Stimulated activated CD8-positive, alpha-beta memory T cell treated with anti-CD3 and anti-CD28 coated beads, Interleukin-12 subunit alpha, Interleukin-12 subunit beta, amount 100 ng/mL, for 4 hours (primary cell): ENCODE results near the gene RAB36.
A peak's percentile ranks its signal among the peaks of the same experiment; 100 is the strongest.
"Not testable (repeated sequence)": the region's sequence is repeated elsewhere in the genome, so short reads cannot be mapped to it uniquely, and the experiment has no call there.

Source experiments
- DNase-seq: peaks from one replicate; pipeline ENCODE4 v3.0.0-alpha.2; 2020; ENCODE audit warnings: low read depth

The RAB36 gene

DNA sequence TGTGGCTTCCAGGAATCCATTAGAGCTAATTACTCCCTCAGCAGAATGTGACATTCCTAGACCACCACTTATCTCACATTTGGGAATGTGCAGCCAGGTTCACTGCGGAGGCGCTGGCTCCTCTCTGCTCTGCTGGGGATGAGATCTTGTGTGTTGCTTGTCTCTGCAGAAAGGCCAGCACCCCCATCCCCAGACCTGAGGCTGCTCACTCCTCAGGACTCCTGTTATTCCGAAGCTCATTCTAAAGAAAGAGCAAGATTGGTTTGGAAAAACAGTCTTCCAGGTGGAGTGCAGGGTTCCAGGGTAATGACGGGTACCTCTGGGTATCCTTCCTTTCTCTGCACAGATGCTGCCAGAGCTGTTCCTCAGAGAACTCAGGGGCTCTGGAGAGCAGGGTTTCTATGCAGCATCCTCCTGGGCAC, 24.3 kb upstream of the RAB36 start:
- no peak for DNase-seq

GRCh38 chr22:23121424-23121823, 23.9 kb upstream of the RAB36 start:
- DNase-seq: no peak

DNA sequence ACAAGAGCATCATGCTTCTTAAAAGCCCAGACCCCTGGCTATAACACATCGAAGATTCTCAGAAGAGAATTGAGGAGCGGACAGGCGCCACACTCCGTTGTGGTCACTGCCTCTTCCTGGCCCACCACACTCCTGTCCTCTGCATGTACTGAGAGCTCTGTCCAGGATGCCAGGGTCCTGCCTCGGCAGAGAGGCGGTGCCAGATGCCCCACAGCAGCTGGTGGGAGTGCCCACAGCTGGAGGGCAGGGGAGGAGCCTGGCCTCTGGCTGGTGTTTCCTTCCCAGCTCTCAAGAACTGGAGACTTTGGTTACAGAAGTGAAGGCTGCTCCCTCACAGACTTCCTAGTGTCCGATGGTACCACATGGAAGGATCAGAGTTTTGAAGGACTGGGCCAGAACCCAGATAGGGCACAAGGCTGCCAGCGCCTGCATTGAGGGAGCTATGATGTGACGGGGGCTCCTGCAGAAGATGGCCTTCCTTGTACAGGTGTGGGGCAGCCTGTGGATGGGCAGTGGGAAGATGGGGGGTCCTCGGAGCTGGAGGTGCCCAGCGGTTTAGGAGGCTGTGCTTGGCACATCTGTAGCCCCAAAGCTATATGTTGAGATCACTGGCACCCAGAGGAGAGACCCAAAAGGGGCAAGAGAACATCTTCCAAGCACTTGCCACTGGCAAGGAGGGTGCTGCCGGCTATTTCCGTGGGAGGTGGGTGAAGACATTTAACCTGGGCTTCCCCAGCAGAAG, 22.9 kb upstream of the RAB36 start:
- no peak for DNase-seq

- no peak for DNase-seq
These were observed 22.1 kb upstream of the RAB36 start for GRCh38 chr22:23122992-23123803.

- no peak for DNase-seq
These were observed 21.4 kb upstream of the RAB36 start for GRCh38 chr22:23123804-23124254.

- no peak for DNase-seq
These were observed 20.4 kb upstream of the RAB36 start for GRCh38 chr22:23124611-23125511.

DNA sequence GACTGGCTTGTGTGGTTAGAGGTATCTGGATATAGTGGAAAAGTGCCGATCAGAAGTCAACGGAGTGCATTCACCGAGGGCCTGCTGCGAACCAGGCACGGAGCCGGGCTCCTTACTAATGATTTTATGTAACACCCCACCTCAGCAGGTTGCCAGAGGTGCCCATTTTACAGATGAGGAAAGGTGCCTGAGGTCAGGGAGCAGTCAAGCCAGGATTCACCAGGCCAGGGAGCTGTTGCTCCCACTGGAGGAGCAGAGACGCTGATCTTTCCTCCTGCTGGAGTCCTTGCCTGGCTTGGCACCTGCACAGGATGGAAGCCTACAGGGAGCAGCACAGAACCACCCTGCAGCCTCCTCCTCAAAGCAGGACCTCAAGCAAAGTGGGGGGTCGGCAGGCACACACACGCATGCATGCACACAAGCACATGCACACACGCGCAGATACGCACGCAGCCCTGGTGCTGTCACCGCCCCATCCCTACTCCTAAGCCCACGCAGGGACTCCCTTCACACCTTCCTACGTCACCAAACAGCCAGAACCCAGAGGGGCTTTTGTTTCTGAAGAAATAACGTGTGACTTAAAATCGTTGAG, 19.7 kb upstream of the RAB36 start:
- DNase-seq: no peak

GRCh38 chr22:23126165-23127054, 18.9 kb upstream of the RAB36 start:
- no peak for DNase-seq

- no peak for DNase-seq
These were observed 18.1 kb upstream of the RAB36 start for GRCh38 chr22:23127055-23127756.

DNA sequence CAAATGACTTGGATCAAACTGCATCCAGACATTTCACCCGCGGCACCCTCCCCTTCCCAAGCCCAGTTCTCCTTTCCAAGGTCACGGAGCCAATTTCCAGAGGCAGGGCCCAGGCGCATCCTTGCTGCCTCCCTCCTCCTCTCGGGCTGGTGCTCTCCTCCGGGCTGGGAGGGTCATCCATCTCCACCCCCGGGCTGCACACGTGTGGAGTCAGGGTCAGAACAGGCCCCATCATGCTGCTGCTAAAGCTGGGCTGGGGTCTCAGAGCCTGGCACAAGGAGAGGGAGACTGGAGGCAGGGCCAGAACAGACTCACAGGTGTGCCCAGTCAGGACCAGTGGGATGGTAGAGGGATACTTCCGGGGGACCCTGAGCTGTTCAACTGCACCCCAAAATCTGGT, 17.5 kb upstream of the RAB36 start:
- no peak for DNase-seq

GRCh38 chr22:23128269-23129108, 16.8 kb upstream of the RAB36 start:
- peak; percentile 43 for DNase-seq

- no peak for DNase-seq
These were observed 16.1 kb upstream of the RAB36 start for GRCh38 chr22:23129149-23129548.

DNA sequence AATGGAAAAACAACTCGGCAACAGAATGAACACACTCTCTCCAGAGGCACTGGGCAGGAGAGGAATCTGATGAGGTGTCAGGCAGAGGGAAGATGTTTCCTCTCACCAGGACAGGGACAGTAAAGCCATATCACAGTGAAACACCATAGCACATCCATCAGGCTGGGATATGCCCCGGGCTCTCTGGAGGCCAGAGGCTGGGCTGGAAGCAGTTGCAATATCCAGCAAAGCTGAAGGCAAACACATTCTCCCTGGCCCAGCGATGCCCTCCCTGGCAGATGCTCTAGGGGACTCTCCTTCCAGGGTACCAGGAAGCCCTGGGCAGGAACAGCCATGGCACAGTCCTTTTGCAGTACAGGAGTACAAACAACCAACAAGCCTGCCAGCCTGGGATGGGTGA, 14.6 kb upstream of the RAB36 start:
- DNase-seq: no peak

DNA sequence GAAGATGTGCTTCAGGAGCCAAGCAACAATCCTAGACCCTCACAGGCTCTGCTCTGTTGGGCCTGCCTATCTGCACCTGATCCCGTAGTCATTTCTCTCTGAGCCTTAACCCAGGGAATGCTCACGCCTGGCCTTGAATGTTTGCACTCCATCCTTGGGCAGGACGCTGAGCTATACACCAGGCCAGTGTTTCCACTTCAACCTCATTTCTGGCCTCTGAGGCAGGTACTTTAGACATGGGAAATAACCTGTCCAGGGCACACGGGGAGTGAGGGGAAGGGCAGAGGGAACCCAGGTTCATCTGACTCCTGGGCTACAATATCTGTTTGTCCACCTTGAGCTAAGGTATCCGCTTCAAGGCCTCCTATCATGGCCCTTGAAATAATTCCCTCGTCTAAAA, 13.3 kb upstream of the RAB36 start:
- DNase-seq: no peak

- DNase-seq: no peak
These were observed 12.7 kb upstream of the RAB36 start for GRCh38 chr22:23132376-23133091.

GRCh38 chr22:23133922-23134321, 11.4 kb upstream of the RAB36 start:
- DNase-seq: no peak

- not testable (repeated sequence) for DNase-seq
These were observed 8.3 kb upstream of the RAB36 start for GRCh38 chr22:23136991-23137390.

DNA sequence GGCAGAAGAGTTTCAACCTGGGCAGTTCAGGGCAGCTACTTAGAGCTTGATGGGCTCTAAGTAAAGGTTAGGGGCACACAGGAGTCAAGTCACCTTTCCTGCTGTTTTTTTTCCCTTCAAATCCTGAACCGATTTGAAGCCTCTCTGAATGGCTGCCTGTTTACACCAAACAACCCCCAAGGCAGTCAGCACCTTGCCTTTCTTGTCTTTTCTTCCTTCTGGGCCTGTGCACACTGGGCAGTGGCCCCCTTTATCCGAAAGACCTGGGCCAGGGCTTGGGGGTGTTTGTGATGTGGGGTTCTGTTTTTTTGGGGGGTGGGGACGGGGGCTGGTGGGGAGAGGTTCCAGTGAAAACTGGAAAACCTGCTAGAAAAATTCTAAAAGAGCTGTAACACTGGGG, 7.8 kb upstream of the RAB36 start:
- DNase-seq: no peak
